Measurements from ENCODE around the gene UHRF2. TPM values are rescaled to one million over a fixed set of nuclear protein-coding genes. Genes with fewer than 3 reads are reported as not detected.

The UHRF2 gene
- polyA plus RNA-seq, 1 experiment = 31.1 TPM

- TF ChIP-seq, protein P1, sequence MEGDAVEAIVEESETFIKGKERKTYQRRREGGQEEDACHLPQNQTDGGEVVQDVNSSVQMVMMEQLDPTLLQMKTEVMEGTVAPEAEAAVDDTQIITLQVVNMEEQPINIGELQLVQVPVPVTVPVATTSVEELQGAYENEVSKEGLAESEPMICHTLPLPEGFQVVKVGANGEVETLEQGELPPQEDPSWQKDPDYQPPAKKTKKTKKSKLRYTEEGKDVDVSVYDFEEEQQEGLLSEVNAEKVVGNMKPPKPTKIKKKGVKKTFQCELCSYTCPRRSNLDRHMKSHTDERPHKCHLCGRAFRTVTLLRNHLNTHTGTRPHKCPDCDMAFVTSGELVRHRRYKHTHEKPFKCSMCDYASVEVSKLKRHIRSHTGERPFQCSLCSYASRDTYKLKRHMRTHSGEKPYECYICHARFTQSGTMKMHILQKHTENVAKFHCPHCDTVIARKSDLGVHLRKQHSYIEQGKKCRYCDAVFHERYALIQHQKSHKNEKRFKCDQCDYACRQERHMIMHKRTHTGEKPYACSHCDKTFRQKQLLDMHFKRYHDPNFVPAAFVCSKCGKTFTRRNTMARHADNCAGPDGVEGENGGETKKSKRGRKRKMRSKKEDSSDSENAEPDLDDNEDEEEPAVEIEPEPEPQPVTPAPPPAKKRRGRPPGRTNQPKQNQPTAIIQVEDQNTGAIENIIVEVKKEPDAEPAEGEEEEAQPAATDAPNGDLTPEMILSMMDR (IDR thresholded peaks at IDR 0.05; ENCODE audit: insufficient read depth, low read depth, low read length) = no peak
- POLR2A ChIA-PET = interaction anchor here (0.6 to 1.4 kb wide), 2 partner anchors 12 to 154 kb away, joined by 5 to 9 read pairs; no protein-coding TSS in a partner anchor
- no peak for DNase-seq (ENCODE audit: low read depth)
- CTCF ChIA-PET = interaction anchor here (1.0 to 1.7 kb wide), 2 partner anchors 59 to 141 kb away, joined by 3 to 5 read pairs; no protein-coding TSS in a partner anchor
- Histone ChIP-seq H3K4me3 (ENCODE audit: low read depth, low read length) (peak overlapping the region; percentile 75), H3K27me3 (ENCODE audit: control insufficient read depth, insufficient read depth, low read length) (peaks cover 2% of the 10 kb centered on the region; the same call in 1 of the 2 replicates), H3K36me3 (ENCODE audit: control insufficient read depth, insufficient read depth, low read length) (no peaks in the 10 kb centered on the region)
These were observed 607 bp downstream of the UHRF2 start for GRCh38 chr9:6413365-6414246.

GRCh38 chr9:6414247-6414641, 1.2 kb downstream of the UHRF2 start:
- H3K36me3 ChIP-seq (ENCODE audit: control insufficient read depth, insufficient read depth, low read length) = no peaks in the 10 kb centered on the region
- TF ChIP-seq, protein P1 (IDR thresholded peaks at IDR 0.05; ENCODE audit: insufficient read depth, low read depth, low read length) = no peak
- CTCF ChIA-PET = interaction anchor here (0.9 to 1.7 kb wide), 2 partner anchors 60 to 82 kb away, joined by 3 to 5 read pairs; no protein-coding TSS in a partner anchor
- POLR2A ChIA-PET = interaction anchor here (0.6 kb wide), 1 partner anchor 154 kb away, joined by 5 read pairs; no protein-coding TSS in a partner anchor
- DNase-seq (ENCODE audit: low read depth) = no peak
- peak overlapping the region; percentile 75 for H3K4me3 ChIP-seq (ENCODE audit: low read depth, low read length)
- no peaks in the 10 kb centered on the region for H3K27me3 ChIP-seq (ENCODE audit: control insufficient read depth, insufficient read depth, low read length)

GRCh38 chr9:6415266-6415665, 2.3 kb downstream of the UHRF2 start:
- H3K27me3 ChIP-seq (ENCODE audit: control insufficient read depth, insufficient read depth, low read length) = no peaks in the 10 kb centered on the region
- H3K4me3 ChIP-seq (ENCODE audit: low read depth, low read length) = peak overlapping the region; percentile 75
- H3K36me3 ChIP-seq (ENCODE audit: control insufficient read depth, insufficient read depth, low read length) = no peaks in the 10 kb centered on the region
- CTCF ChIA-PET = interaction anchor here (0.9 to 1.0 kb wide), 2 partner anchors 139 to 153 kb away, joined by 3 to 6 read pairs; no protein-coding TSS in a partner anchor
- DNase-seq (ENCODE audit: low read depth) = no peak
- POLR2A ChIA-PET = interaction anchor here (0.6 kb wide), 1 partner anchor 177 kb away, joined by 5 read pairs; no protein-coding TSS in a partner anchor
- TF ChIP-seq, protein P1 (IDR thresholded peaks at IDR 0.05; ENCODE audit: insufficient read depth, low read depth, low read length) = no peak

GRCh38 chr9:6417186-6417585, 4.2 kb downstream of the UHRF2 start:
- ChIA-PET CTCF (interaction anchor here (1.0 to 1.2 kb wide), 3 partner anchors 9 to 62 kb away, joined by 3 to 5 read pairs (median 4); no protein-coding TSS in a partner anchor), POLR2A (no interaction called here)
- TF ChIP-seq, protein P1 (IDR thresholded peaks at IDR 0.05; ENCODE audit: insufficient read depth, low read depth, low read length) = no peak
- Histone ChIP-seq H3K27me3 (ENCODE audit: control insufficient read depth, insufficient read depth, low read length) (no peaks in the 10 kb centered on the region), H3K36me3 (ENCODE audit: control insufficient read depth, insufficient read depth, low read length) (no peaks in the 10 kb centered on the region), H3K4me3 (ENCODE audit: low read depth, low read length) (no peak overlapping the region)
- no peak for DNase-seq (ENCODE audit: low read depth)

- DNase-seq (ENCODE audit: low read depth) = no peak
- Histone ChIP-seq H3K27me3 (ENCODE audit: control insufficient read depth, insufficient read depth, low read length) (no peaks in the 10 kb centered on the region), H3K36me3 (ENCODE audit: control insufficient read depth, insufficient read depth, low read length) (no peaks in the 10 kb centered on the region), H3K4me3 (ENCODE audit: low read depth, low read length) (no peak overlapping the region)
- CTCF ChIA-PET = interaction anchor here (1.0 to 1.3 kb wide), 2 partner anchors 24 to 64 kb away, joined by 3 to 5 read pairs; no protein-coding TSS in a partner anchor
- POLR2A ChIA-PET = no interaction called here
- TF ChIP-seq, protein P1 (IDR thresholded peaks at IDR 0.05; ENCODE audit: insufficient read depth, low read depth, low read length) = no peak
These were observed 5.8 kb downstream of the UHRF2 start for GRCh38 chr9:6418764-6419163.
